Activated effector memory CD4-positive, alpha-beta T cell treated with anti-CD3 and anti-CD28 coated beads, Interleukin-2, amount 50 U/mL, for 16 hours (primary cell): Measurements from ENCODE around the gene DNAJC1.
"Not testable (repeated sequence)": the region's sequence is repeated elsewhere in the genome, so short reads cannot be mapped to it uniquely, and the experiment has no call there.

Source experiments
- DNase-seq: peaks from one replicate; pipeline ENCODE4 v3.0.0-alpha.2; 2020

Gene DNAJC1

GRCh38 chr10:22003177-22003963 is at the start of gene DNAJC1:
TSS of gene DNAJC1 (minus strand) at chr10:22003730. CDS start at chr10:22003434, 296 bp downstream.
- peak; percentile 100 for DNase-seq

DNA sequence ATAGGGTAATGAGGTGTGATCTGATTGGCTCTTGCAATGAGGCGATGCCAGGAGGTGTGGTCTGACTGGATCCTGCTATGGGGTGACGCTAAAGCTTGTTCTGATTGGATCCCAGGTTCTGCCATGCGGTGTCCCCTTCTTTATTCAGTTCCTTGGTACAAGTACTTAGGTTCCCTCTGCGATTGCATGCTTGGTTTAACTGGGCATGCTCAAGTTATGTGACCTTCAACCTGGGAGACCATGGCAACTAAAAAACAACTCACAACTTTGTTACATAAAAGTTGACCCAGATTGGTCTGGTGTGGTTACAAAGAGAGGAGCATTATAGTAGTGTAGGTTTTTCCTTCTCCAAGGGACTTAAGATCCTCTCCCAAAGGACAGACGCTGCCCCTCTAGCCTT is 49.5 kb upstream of the DNAJC1 start:
- no peak for DNase-seq

DNA sequence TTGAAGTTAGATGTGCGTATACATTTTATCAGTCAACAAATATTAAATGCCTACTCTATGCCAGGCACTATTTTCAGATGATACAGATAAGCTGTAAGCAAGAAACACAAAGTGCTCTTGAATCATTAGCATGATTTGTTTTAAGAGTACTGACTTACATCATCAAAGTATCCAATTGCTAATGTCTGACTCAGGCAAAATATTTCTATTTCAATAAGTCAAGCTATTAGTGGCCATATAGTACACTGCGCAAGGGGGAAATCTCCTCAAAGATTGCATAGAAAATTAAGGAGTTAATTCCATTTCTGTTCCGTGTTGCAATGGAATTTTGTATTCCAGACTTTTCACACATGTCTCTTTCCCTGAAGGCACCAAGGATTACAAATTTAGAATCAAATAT is 46.1 kb upstream of the DNAJC1 start:
- no peak for DNase-seq

DNA sequence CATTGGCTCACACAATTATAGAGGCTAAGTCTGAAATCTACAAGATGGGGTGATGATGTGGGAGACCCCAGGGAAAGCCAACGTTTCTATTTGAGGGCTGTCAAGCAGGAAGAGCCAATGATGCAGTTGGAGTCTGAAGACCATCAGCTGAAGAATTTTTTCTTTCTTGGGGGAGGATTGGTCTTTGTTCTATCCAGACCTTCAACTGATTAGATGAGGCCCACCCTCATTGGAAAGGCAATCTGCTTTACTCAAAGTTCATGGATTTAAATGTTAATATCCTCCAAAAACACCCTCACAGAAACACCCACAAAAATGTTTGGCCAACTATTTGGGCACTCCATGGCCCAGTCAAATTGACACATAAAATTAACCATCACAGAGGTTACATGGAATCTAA is 44.3 kb upstream of the DNAJC1 start:
- no peak for DNase-seq

GRCh38 chr10:22043327-22043633 is 39.8 kb upstream of the DNAJC1 start:
- DNase-seq, result no peak

- DNase-seq, result no peak
Observed at GRCh38 chr10:22042557-22043326, 39.2 kb upstream of the DNAJC1 start.

- no peak for DNase-seq
Observed at GRCh38 chr10:22034333-22034732, 30.8 kb upstream of the DNAJC1 start.

DNA sequence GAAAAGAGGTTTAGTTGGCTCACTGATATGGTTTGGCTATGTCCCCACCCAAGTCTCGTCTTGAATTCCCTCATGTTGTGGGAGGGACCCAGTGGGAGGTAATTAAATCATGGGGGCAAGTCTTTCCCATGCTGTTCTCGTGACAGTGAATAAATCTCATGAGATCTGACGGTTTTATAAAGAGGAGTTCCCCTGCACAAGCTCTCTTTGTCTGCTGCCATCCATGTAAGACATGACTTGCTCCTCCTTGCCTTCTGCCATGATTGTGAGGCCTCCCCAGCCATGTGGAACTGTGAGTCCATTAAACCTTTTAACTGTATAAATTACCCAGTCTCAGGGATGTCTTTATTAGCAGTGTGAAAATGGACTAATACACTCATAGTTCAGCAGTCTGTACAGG is 28.7 kb upstream of the DNAJC1 start:
- not testable (repeated sequence) for DNase-seq

GRCh38 chr10:22030421-22030820 is 26.9 kb upstream of the DNAJC1 start:
- DNase-seq, result no peak

DNA sequence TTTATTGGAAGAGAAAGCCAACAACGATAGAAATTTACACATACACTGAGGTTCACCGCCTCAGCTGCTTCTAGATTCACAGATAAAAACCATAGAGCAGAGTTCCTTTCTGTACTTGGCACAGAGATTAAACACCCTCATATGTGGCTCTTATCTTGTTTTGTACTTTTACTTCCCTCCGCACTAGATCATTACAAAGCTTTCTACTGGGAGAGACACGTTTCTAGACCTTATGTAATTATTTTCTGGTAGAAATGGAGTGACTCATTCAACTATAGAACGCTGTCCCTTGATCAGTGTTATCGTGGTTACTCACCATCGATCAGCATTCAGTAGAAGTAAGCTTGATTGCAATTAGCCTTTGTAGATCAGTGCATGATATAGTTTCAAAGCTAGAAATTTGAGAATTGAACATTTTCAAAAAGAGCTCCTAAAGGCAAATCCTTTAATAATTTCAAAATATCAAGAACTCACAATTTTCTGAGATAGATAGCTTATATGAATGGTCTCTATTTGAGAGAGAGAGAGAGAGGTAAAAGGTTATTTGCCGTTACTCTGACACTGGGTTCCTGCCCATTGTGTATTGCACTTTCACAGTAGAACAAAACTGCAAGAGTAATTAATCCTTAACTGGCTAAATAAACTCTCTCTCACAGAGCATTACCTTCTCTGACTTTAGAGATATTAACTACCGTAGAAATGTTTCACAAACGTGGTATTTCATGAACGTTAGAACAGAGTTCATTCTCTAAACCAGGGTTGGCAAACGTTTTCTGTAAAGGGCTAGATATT is 26.1 kb upstream of the DNAJC1 start:
- no peak for DNase-seq

DNA sequence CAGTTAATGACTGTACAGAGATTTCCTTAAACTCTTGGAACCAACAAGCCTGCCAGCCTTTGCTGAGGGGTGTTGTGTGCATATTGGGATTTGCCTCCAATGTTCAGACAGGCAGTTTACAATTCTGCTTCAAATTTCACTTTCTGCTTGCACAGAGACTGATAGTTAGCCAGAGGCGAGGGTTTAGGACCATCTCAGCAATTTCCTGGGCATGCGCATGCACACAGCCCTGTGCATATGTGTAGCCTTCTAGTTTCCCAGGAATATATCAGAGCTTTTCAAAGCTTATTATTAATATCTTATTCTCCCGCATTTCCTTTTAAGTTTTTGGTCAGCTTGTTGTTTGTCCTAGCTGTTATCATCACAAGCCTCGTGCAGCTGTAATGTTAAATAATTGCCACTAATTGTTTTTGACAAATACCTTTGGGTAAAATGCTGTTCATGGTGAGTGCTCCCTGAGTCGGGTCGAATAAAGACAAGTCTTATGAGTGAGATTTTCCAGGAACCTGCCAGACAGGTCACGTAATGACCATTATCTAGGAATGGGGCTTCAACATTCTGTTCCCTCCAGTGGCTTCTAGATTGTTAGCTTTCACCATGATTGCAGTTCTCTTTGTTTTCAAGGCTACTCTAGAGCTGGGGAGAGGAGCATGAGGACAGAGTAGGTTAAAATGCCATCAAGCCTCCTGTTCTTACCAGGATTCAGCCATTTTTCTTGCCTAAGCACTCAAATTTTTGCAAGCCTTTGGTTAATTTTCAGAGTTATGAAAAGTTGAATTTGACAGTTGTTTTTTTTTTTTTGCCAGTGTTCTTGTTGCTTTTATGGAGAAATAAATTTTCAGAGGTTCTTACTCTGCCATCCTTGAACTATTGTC is 24.1 kb upstream of the DNAJC1 start:
- no peak for DNase-seq

DNA sequence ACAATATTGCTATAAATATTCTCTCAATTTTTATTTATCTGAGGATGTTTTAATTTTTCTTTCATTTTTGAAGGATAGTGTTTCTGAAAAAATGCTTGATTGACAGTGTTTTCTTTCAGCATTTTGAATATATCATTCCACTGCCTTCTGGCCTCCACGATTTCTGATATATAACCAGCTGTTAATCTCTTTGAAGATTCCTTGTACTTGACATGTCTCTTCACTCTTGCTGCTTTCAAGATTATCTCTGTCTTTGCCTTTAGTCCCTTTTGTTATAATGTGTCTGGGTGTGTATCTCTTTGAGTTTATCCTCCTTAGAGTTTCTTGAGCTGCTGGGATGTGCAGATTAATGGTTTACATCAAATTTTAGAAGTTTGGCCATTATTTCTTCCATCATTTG is 22.8 kb upstream of the DNAJC1 start:
- DNase-seq, result no peak

DNA sequence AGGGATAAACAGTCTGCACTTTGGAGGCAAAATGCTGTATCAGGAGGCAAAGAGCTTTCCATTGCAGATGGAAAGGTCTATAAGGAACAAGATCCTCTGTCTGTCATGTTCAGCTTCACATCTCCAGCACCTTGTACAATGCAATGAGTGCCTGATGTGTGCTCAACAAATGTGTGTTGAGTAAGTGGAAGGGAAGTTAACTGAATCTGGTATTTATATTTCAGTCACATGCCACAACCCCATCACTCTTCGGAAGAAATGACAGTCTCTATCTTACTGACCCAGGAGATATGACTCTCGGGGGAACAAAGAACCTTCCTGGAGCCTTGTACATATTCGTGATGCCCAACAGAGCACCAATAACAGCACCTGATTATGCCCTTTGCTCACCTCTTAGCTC is 20.0 kb upstream of the DNAJC1 start:
- DNase-seq, result no peak

DNA sequence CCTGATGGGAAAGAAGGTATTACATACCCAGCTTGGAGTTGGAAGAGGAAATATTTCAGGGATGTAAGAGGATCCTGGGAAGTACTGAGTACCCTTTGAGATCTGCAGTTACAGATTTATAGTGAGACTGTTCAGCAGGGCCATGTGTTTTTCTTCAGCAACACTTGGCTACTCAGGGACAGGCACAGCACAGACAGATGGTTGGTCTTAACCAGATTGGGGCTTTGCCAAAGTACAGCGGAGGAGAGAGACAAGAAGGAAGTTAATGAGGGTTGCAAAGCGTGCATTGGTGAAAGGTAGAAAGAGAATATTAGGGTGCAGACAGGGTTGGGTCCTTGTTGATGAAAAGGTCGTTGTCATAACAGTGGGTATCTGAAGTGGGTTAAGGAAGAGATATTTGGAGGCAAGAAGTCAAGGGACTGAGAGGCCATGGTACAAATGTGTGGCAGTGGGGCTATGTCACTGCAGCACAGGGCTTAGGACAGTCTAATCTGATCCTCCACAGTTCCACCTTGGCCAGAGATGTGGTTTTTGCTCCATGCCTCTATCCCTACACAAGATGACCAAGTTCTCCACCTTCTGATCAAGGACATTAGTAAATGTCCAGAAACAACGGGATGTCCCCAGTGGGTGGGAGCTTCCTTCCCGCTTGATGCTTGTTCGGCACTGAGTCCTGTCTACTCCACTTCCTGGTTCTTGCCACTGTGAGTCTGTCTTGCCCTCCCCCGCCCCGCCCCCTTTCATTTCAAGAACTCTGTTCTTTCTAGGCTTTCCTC is 18.9 kb upstream of the DNAJC1 start:
- peak; percentile 77 for DNase-seq

GRCh38 chr10:22021144-22021543 is 17.6 kb upstream of the DNAJC1 start:
- not testable (repeated sequence) for DNase-seq

GRCh38 chr10:22017283-22018020 is 13.9 kb upstream of the DNAJC1 start:
- no peak for DNase-seq

DNA sequence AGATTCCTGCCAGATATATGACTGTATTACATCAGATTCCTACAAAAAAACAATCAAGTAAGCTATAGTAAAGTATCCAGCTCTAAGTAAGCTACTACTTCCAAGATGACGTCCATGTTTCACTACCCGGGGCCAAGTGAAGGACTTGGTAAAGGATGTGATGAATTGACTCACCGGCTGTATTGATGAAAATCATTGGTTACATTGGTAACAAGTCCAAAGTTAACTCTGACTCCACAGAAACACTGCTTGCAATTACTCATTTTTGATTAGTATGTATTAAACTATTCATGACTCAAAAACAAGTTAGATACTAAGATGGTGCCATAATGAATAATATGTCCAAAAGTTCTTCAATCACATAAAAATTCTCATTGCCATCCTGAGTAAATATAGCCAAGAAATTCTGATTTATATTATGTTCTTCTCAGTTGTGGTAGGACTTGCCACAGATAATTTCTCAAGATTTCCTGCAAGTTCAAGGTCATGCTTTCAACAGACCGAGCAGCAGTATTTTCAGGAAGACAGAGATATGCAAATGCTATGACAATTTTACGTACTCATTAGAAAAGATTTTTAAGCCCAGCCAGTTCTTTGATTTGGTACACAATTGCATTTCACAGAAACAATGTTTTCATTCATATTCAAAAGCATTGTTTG is 12.6 kb upstream of the DNAJC1 start:
- DNase-seq, result no peak

DNA sequence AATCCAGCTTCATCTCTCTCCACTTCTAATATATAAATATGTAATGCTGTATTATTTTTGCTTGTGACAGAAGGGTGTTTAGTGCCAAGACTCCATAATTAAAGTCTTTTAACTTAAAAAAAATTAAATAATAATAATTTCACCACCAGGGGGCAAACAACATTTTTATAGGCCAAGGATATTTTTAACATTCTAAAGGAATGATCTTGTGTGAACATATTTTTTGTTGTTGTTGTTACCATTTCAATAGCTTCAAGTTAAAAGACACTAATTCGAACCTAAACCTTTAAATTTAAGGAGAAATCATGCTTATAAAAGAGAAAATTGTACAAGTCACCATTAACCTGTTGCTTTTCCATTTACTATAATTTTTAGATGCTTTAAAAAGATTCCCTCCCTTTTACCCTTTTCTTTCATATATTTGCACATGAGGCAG is 7.5 kb upstream of the DNAJC1 start:
- DNase-seq, result no peak

DNA sequence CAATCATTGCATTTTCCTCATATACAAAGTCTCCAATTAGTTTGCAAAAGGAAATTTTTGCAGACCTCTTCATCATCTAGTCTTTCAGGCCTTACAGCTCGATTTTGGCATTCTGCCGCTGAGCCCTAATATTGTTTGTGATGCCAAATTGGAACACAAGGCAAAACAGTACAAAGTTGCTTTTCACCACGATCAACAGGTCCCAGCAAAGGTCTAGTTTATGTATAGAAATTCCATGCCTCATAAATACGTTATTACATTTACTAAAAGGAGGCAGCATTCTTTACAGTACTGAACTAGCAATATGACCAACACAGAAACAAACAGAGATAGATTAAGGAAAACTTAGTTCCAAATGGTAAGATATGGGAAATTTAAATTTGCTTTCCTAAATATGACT is 7.0 kb upstream of the DNAJC1 start:
- no peak for DNase-seq

- DNase-seq, result no peak
Observed at GRCh38 chr10:22006379-22006884, 2.9 kb upstream of the DNAJC1 start.
